Common myeloid progenitor, CD34-positive (primary cell): ENCODE measurements around the gene SVIL.
"Not testable (repeated sequence)": the region's sequence is repeated elsewhere in the genome, so short reads cannot be mapped to it uniquely, and the experiment has no call there.

ENCODE experiments used
- CTCF ChIA-PET: fragments of 350-600 bp; sonication (Branson Sonifier 250); formaldehyde crosslinking; loops from one replicate; lab custom pipeline; 2021; ENCODE audit warnings: antibody characterized with exemption; lab: Charles Lee
- POLR2A ChIA-PET: fragments of 350-600 bp; sonication (Branson Sonifier 250); formaldehyde crosslinking; loops from one replicate; lab custom pipeline; 2021; ENCODE audit warnings: antibody characterized with exemption; lab: Charles Lee
- DNase-seq, 3 donors: peaks; one replicate each; pipeline versions ENCODE4 v3.0.0 to v3.0.0-alpha.2; 2013
- H3K27ac ChIP-seq, 2 experiments: 1 replicate in 1 of 2; 2 replicates in 1 of 2; pipeline ENCODE4 v1.7.0; 2013; ENCODE audit warnings: inconsistent platforms in 2 of 2, low read length in 2 of 2, mild to moderate bottlenecking in 2 of 2, low read depth in 1 of 2, moderate library complexity in 1 of 2; ENCODE audit not compliant: severe bottlenecking in 2 of 2, insufficient read depth in 1 of 2, poor library complexity in 1 of 2
- H3K27me3 ChIP-seq, 5 experiments: replicated peaks in 2 of 5; 1 replicate in 3 of 5; 2 replicates in 2 of 5; pipeline versions ENCODE4 v1.6.1 to v1.7.0; 2013; ENCODE audit warnings: low read length in 4 of 5, mild to moderate bottlenecking in 2 of 5, moderate library complexity in 2 of 5, inconsistent platforms in 1 of 5; ENCODE audit not compliant: insufficient read depth in 5 of 5, control insufficient read depth in 4 of 5
- H3K36me3 ChIP-seq, 4 experiments: 1 replicate in 2 of 4; 2 replicates in 2 of 4; pipeline versions ENCODE4 v1.6.1 to v1.7.0; 2013; ENCODE audit warnings: low read length in 3 of 4, control low read depth in 1 of 4, mild to moderate bottlenecking in 1 of 4; ENCODE audit not compliant: control insufficient read depth in 4 of 4, insufficient read depth in 4 of 4
- H3K4me1 ChIP-seq, 4 experiments: 1 replicate in 3 of 4; 2 replicates in 1 of 4; pipeline versions ENCODE4 v1.6.1 to v1.7.1; 2013; ENCODE audit warnings: low read length in 3 of 4, mild to moderate bottlenecking in 3 of 4, control low read depth in 1 of 4, inconsistent platforms in 1 of 4, moderate library complexity in 1 of 4; ENCODE audit not compliant: control insufficient read depth in 4 of 4, insufficient read depth in 4 of 4; ENCODE audit errors: control extremely low read depth in 1 of 4
- H3K4me3 ChIP-seq, 7 experiments: 1 replicate in 4 of 7; 2 replicates in 3 of 7; pipeline versions ENCODE4 v1.5.1 to v1.7.0; 2013; ENCODE audit warnings: mild to moderate bottlenecking in 7 of 7, low read length in 6 of 7, moderate library complexity in 6 of 7, inconsistent platforms in 2 of 7, low read depth in 2 of 7, control low read depth in 1 of 7; ENCODE audit not compliant: insufficient read depth in 4 of 7, control insufficient read depth in 1 of 7; ENCODE audit errors: extremely low read depth in 1 of 7
- H3K9me3 ChIP-seq, 5 experiments: 1 replicate in 4 of 5; 2 replicates in 1 of 5; pipeline versions ENCODE4 v1.6.1 to v1.7.1; 2013; ENCODE audit warnings: low read length in 4 of 5, mild to moderate bottlenecking in 2 of 5, inconsistent platforms in 1 of 5, low read depth in 1 of 5, moderate library complexity in 1 of 5; ENCODE audit not compliant: control insufficient read depth in 4 of 5, insufficient read depth in 2 of 5; ENCODE audit errors: control extremely low read depth in 1 of 5
- WGBS: methylation state at CpG from one replicate; pipeline ENCODE4 v1.1.5; 2013; ENCODE audit not compliant: insufficient coverage; 5-methylcytosine and 5-hydroxymethylcytosine counted together

The SVIL gene

GRCh38 chr10:29448756-29449592 is 185.8 kb downstream of the SVIL start:
- peak; percentile 74 to 87 (median 76) for DNase-seq
- POLR2A ChIA-PET, H3K27me3 ChIP-seq, H3K4me1 ChIP-seq, H3K27ac ChIP-seq, H3K9me3 ChIP-seq, H3K36me3 ChIP-seq, H3K4me3 ChIP-seq: not testable (repeated sequence)
- CTCF ChIA-PET = interaction anchor here (0.6 to 2.2 kb wide), 8 partner anchors 10 to 83 kb away, joined by 3 to 8 read pairs (median 4); no protein-coding TSS in a partner anchor
- 36% methylated on average over 11 of the region's 21 CpGs for WGBS

GRCh38 chr10:29448125-29448524 is 186.6 kb downstream of the SVIL start:
- H3K9me3 ChIP-seq = no peaks in the 10 kb centered on the region
- no peak for DNase-seq
- H3K36me3 ChIP-seq = no peaks in the 10 kb centered on the region
- no peak overlapping the region for H3K4me3 ChIP-seq
- no peak overlapping the region for H3K27ac ChIP-seq
- no peaks in the 10 kb centered on the region for H3K27me3 ChIP-seq
- ChIA-PET CTCF (interaction anchor here (0.7 to 2.2 kb wide), 9 partner anchors 10 to 62 kb away, joined by 3 to 8 read pairs (median 4); no protein-coding TSS in a partner anchor), POLR2A (no interaction called here)
- WGBS = 93% methylated on average over 5 of the region's 7 CpGs
- H3K4me1 ChIP-seq = peaks cover 0 to 5% (median 3%) of the 10 kb centered on the region in 4 experiments

GRCh38 chr10:29446327-29446726 is 188.4 kb downstream of the SVIL start:
- CTCF ChIA-PET = interaction anchor here (1.0 to 1.4 kb wide), 3 partner anchors 10 to 40 kb away, joined by 3 to 4 read pairs (median 3); no protein-coding TSS in a partner anchor
- POLR2A ChIA-PET = no interaction called here
- Histone ChIP-seq H3K4me1 (peaks cover 0 to 5% (median 3%) of the 10 kb centered on the region in 4 experiments), H3K9me3 (no peaks in the 10 kb centered on the region), H3K4me3 (no peak overlapping the region), H3K27me3 (no peaks in the 10 kb centered on the region), H3K27ac (no peak overlapping the region), H3K36me3 (no peaks in the 10 kb centered on the region)
- WGBS = no CpG with 5 or more reads among the region's 1 CpG
- DNase-seq = no peak

- peak in 2 of 3 donors; percentile 8 to 10 for DNase-seq
- Histone ChIP-seq H3K4me3 (no peak overlapping the region), H3K36me3 (peaks cover 0 to 4% (median 1%) of the 10 kb centered on the region in 4 experiments), H3K27ac (no peak overlapping the region), H3K4me1 (peaks cover 0 to 4% (median 3%) of the 10 kb centered on the region in 4 experiments), H3K9me3 (peaks cover 0 to 8% (median 3%) of the 10 kb centered on the region in 5 experiments), H3K27me3 (no peaks in the 10 kb centered on the region)
- CTCF ChIA-PET = interaction anchor here (2.6 kb wide), 1 partner anchor 8 kb away, joined by 5 read pairs; no protein-coding TSS in a partner anchor
- POLR2A ChIA-PET = no interaction called here
- WGBS = 100% methylated on average over 2 of the region's 5 CpGs
These were observed 190.8 kb downstream of the SVIL start for GRCh38 chr10:29443745-29444523.

GRCh38 chr10:29440981-29441380 is 193.8 kb downstream of the SVIL start:
- peaks cover 1 to 32% (median 15%) of the 10 kb centered on the region in 5 experiments for H3K9me3 ChIP-seq
- peaks cover 0 to 10% (median 3%) of the 10 kb centered on the region in 4 experiments for H3K36me3 ChIP-seq
- ChIA-PET POLR2A (no interaction called here), CTCF (interaction anchor here (1.3 to 2.0 kb wide), 3 partner anchors 10 to 55 kb away, joined by 3 to 6 read pairs (median 3); no protein-coding TSS in a partner anchor)
- no peak overlapping the region for H3K4me3 ChIP-seq
- H3K4me1 ChIP-seq = no peaks in the 10 kb centered on the region
- no peaks in the 10 kb centered on the region for H3K27me3 ChIP-seq
- no peak for DNase-seq
- no peak overlapping the region for H3K27ac ChIP-seq
- WGBS = 100% methylated on average over 1 of the region's 2 CpGs

GRCh38 chr10:29439005-29439404 is 195.8 kb downstream of the SVIL start:
- whole genome bisulfite sequencing = 91% methylated on average over 3 of the region's 3 CpGs
- peaks cover 1 to 38% (median 15%) of the 10 kb centered on the region in 5 experiments for H3K9me3 ChIP-seq
- H3K4me3 ChIP-seq, POLR2A ChIA-PET, DNase-seq, H3K4me1 ChIP-seq, H3K27me3 ChIP-seq, H3K36me3 ChIP-seq, H3K27ac ChIP-seq: not testable (repeated sequence)
- CTCF ChIA-PET = interaction anchor here (1.2 to 2.0 kb wide), 2 partner anchors 10 to 12 kb away, joined by 3 to 6 read pairs; no protein-coding TSS in a partner anchor
